Measurements from ENCODE around the gene COG2. TPM values are rescaled to one million over a fixed set of nuclear protein-coding genes. Genes with fewer than 3 reads are reported as not detected.
A peak's percentile ranks its signal among the peaks of the same experiment; 100 is the strongest.
"Not testable (repeated sequence)": the region's sequence is repeated elsewhere in the genome, so short reads cannot be mapped to it uniquely, and the experiment has no call there.

COG2 gene
- total RNA-seq, 6 experiments from 2014 or later, result 9.0 to 18.7 (median 13.0) TPM

GRCh38 chr1:230596306-230596705, 46.0 kb upstream of the COG2 start:
- no peak for DNase-seq
- intact Hi-C loops (cut with DNase I), result no loop called here
- Histone ChIP-seq H3K36me3 (no peaks in the 10 kb centered on the region), H3K27ac (no peak overlapping the region), H3K27me3 (no peaks in the 10 kb centered on the region), H3K4me1 (no peaks in the 10 kb centered on the region), H3K9me3 (no peaks in the 10 kb centered on the region), H3K4me3 (no peak overlapping the region)
- no peak for TF ChIP-seq POLR2A (IDR thresholded peaks at IDR 0.05)
- TF ChIP-seq CTCF (IDR thresholded peaks at IDR 0.05), result no peak
- 25% methylated on average over 2 of the region's 2 CpGs for WGBS (ENCODE audit: insufficient coverage, low coverage, low lambda C conversion rate, missing lambda C conversion rate)
- no peak for ATAC-seq

- DNase-seq (no peak), ATAC-seq (no peak)
- TF ChIP-seq CTCF (IDR thresholded peaks at IDR 0.05) (no peak), POLR2A (IDR thresholded peaks at IDR 0.05) (no peak)
- Histone ChIP-seq H3K36me3 (no peaks in the 10 kb centered on the region), H3K27ac (no peak overlapping the region), H3K4me1 (no peaks in the 10 kb centered on the region), H3K27me3 (no peaks in the 10 kb centered on the region), H3K4me3 (no peak overlapping the region), H3K9me3 (no peaks in the 10 kb centered on the region)
- intact Hi-C loops (cut with DNase I), result no loop called here
Measured at GRCh38 chr1:230598745-230599144, 43.5 kb upstream of the COG2 start.

GRCh38 chr1:230599926-230600656, 42.2 kb upstream of the COG2 start:
- TF ChIP-seq CTCF (IDR thresholded peaks at IDR 0.05), result no peak
- no peak for TF ChIP-seq POLR2A (IDR thresholded peaks at IDR 0.05)
- no peak overlapping the region for H3K4me3 ChIP-seq
- no peaks in the 10 kb centered on the region for H3K27me3 ChIP-seq
- no peaks in the 10 kb centered on the region for H3K9me3 ChIP-seq
- ATAC-seq (no peak), DNase-seq (no peak)
- intact Hi-C loops (cut with DNase I), result no loop called here
- no peaks in the 10 kb centered on the region for H3K4me1 ChIP-seq
- WGBS (ENCODE audit: insufficient coverage, low coverage, low lambda C conversion rate, missing lambda C conversion rate), result 59% methylated on average over 4 of the region's 4 CpGs
- H3K36me3 ChIP-seq, result no peaks in the 10 kb centered on the region
- no peak overlapping the region for H3K27ac ChIP-seq

GRCh38 chr1:230600657-230601400, 41.5 kb upstream of the COG2 start:
- H3K27me3 ChIP-seq; H3K36me3 ChIP-seq; H3K9me3 ChIP-seq; intact Hi-C loops (cut with DNase I); H3K4me3 ChIP-seq; DNase-seq; ATAC-seq; H3K4me1 ChIP-seq; H3K27ac ChIP-seq: not testable (repeated sequence)
- 94% methylated on average over 2 of the region's 2 CpGs for WGBS (ENCODE audit: insufficient coverage, low coverage, low lambda C conversion rate, missing lambda C conversion rate)

- TF ChIP-seq POLR2A (IDR thresholded peaks at IDR 0.05) (no peak), CTCF (IDR thresholded peaks at IDR 0.05) (no peak)
- intact Hi-C loops (cut with DNase I), result no loop called here
- Histone ChIP-seq H3K36me3 (no peaks in the 10 kb centered on the region), H3K27me3 (no peaks in the 10 kb centered on the region), H3K27ac (no peak overlapping the region), H3K4me1 (no peaks in the 10 kb centered on the region), H3K4me3 (no peak overlapping the region), H3K9me3 (no peaks in the 10 kb centered on the region)
- ATAC-seq, result peak in 2 of 4 donors; percentile 18 to 46
- 53% methylated on average over 2 of the region's 2 CpGs for WGBS (ENCODE audit: insufficient coverage, low coverage, low lambda C conversion rate, missing lambda C conversion rate)
- DNase-seq, result no peak
Measured at GRCh38 chr1:230609208-230609607, 33.1 kb upstream of the COG2 start.

Data from right lobe of liver (tissue), 6 donors.